Nephron progenitor cell (in vitro differentiated cells): ENCODE measurements around the gene COX7A2L.

Experiments
- DNase-seq: peaks from one replicate; pipeline ENCODE4 v3.0.0; 2021
- H3K27ac Mint-ChIP-seq: 2 replicates; pipeline ENCODE4 v1.8.0; 2021; ENCODE audit warnings: mild to moderate bottlenecking, moderate library complexity, mixed read lengths
- H3K27me3 Mint-ChIP-seq: 2 replicates; pipeline ENCODE4 v1.8.0; 2021; ENCODE audit warnings: mild to moderate bottlenecking, low read depth, mixed read lengths; ENCODE audit not compliant: poor library complexity
- H3K36me3 Mint-ChIP-seq: 2 replicates; pipeline ENCODE4 v1.8.0; 2021; ENCODE audit warnings: low read depth, mixed read lengths
- H3K4me1 Mint-ChIP-seq: 2 replicates; pipeline ENCODE4 v1.8.0; 2021; ENCODE audit warnings: mixed read lengths
- H3K4me3 Mint-ChIP-seq: 2 replicates; pipeline ENCODE4 v1.8.0; 2021; ENCODE audit warnings: mild to moderate bottlenecking, moderate library complexity, mixed read lengths
- H3K9me3 Mint-ChIP-seq: 2 replicates; pipeline ENCODE4 v1.8.0; 2021; ENCODE audit warnings: mild to moderate bottlenecking, moderate library complexity, mixed read lengths
- CTCF ChIP-seq: fragments of 200-600 bp; sonication (generic); IDR thresholded peaks from 2 replicates; pipeline ENCODE4 v1.5.0; 2021; ENCODE audit warnings: antibody characterized with exemption

Gene COX7A2L

GRCh38 chr2:42342061-42342794, 18.8 kb downstream of the COX7A2L start:
- Mint-ChIP-seq H3K4me3 (peak overlapping the region; percentile 40), H3K27ac (peak overlapping the region; percentile 99), H3K9me3 (no peaks in the 10 kb centered on the region), H3K4me1 (peaks cover 70% of the 10 kb centered on the region), H3K27me3 (peaks cover 3% of the 10 kb centered on the region), H3K36me3 (peaks cover 64% of the 10 kb centered on the region)
- DNase-seq, result peak; percentile 56
- no peak for TF ChIP-seq CTCF

GRCh38 chr2:42340938-42341636, 19.9 kb downstream of the COX7A2L start:
- peaks cover 3% of the 10 kb centered on the region for H3K27me3 Mint-ChIP-seq
- peaks cover 76% of the 10 kb centered on the region for H3K4me1 Mint-ChIP-seq
- peak overlapping the region; percentile 99 for H3K27ac Mint-ChIP-seq
- no peak for DNase-seq
- H3K9me3 Mint-ChIP-seq, result no peaks in the 10 kb centered on the region
- H3K4me3 Mint-ChIP-seq, result no peak overlapping the region
- TF ChIP-seq CTCF, result no peak
- H3K36me3 Mint-ChIP-seq, result peaks cover 70% of the 10 kb centered on the region

- TF ChIP-seq CTCF, result no peak
- peak overlapping the region; percentile 13 for H3K4me3 Mint-ChIP-seq
- peaks cover 70% of the 10 kb centered on the region for H3K36me3 Mint-ChIP-seq
- peak overlapping the region; percentile 99 for H3K27ac Mint-ChIP-seq
- no peaks in the 10 kb centered on the region for H3K9me3 Mint-ChIP-seq
- peak; percentile 19 for DNase-seq
- H3K27me3 Mint-ChIP-seq, result peaks cover 3% of the 10 kb centered on the region
- peaks cover 71% of the 10 kb centered on the region for H3K4me1 Mint-ChIP-seq
Measured at GRCh38 chr2:42340045-42340937, 20.7 kb downstream of the COX7A2L start.

- no peak overlapping the region for H3K4me3 Mint-ChIP-seq
- peaks cover 3% of the 10 kb centered on the region for H3K27me3 Mint-ChIP-seq
- peak overlapping the region; percentile 69 for H3K27ac Mint-ChIP-seq
- peaks cover 68% of the 10 kb centered on the region for H3K36me3 Mint-ChIP-seq
- H3K4me1 Mint-ChIP-seq, result peaks cover 69% of the 10 kb centered on the region
- no peak for TF ChIP-seq CTCF
- H3K9me3 Mint-ChIP-seq, result no peaks in the 10 kb centered on the region
- no peak for DNase-seq
Measured at GRCh38 chr2:42339191-42339912, 21.7 kb downstream of the COX7A2L start.

GRCh38 chr2:42338567-42339190, 22.3 kb downstream of the COX7A2L start:
- TF ChIP-seq CTCF, result no peak
- DNase-seq, result no peak
- H3K9me3 Mint-ChIP-seq, result no peaks in the 10 kb centered on the region
- no peak overlapping the region for H3K4me3 Mint-ChIP-seq
- peaks cover 3% of the 10 kb centered on the region for H3K27me3 Mint-ChIP-seq
- peaks cover 63% of the 10 kb centered on the region for H3K4me1 Mint-ChIP-seq
- H3K27ac Mint-ChIP-seq, result peak overlapping the region; percentile 15
- H3K36me3 Mint-ChIP-seq, result peaks cover 69% of the 10 kb centered on the region
